Measurements from ENCODE around the gene WFDC1.

Gene WFDC1

DNA sequence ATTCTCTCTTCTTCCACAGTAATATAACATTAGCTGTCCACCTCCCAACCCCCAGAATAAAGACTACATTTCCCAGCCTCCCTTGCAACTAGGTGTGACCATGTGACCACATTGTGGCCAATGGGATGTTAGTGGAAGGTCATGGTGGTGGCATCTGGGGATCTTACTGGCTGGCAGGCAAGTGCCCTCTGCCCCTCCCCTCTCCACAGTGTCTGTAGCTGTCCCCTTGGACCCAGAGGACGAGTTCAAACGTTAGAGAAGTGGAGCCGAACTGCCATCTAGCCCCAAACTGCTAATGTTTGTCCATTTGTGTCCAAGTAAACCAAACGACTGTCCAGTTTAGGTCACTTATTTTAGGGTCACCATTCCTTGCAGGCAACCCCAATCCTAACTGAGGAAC lies 28.2 kb upstream of the WFDC1 start:
- Mint-ChIP-seq H3K36me3 (ENCODE audit: low read depth) (no peaks in the 10 kb centered on the region), H3K4me1 (ENCODE audit: low read depth) (no peaks in the 10 kb centered on the region), H3K4me3 (no peak overlapping the region), H3K27ac (no peak overlapping the region), H3K9me3 (no peaks in the 10 kb centered on the region), H3K27me3 (peaks cover 8% of the 10 kb centered on the region)

- no peaks in the 10 kb centered on the region for H3K9me3 Mint-ChIP-seq
- H3K27ac Mint-ChIP-seq: no peak overlapping the region
- H3K4me1 Mint-ChIP-seq (ENCODE audit: low read depth): no peaks in the 10 kb centered on the region
- no peak overlapping the region for H3K4me3 Mint-ChIP-seq
- H3K27me3 Mint-ChIP-seq: peaks cover 4% of the 10 kb centered on the region
- H3K36me3 Mint-ChIP-seq (ENCODE audit: low read depth): no peaks in the 10 kb centered on the region
These were observed 27.3 kb upstream of the WFDC1 start for GRCh38 chr16:84267380-84267779.

DNA sequence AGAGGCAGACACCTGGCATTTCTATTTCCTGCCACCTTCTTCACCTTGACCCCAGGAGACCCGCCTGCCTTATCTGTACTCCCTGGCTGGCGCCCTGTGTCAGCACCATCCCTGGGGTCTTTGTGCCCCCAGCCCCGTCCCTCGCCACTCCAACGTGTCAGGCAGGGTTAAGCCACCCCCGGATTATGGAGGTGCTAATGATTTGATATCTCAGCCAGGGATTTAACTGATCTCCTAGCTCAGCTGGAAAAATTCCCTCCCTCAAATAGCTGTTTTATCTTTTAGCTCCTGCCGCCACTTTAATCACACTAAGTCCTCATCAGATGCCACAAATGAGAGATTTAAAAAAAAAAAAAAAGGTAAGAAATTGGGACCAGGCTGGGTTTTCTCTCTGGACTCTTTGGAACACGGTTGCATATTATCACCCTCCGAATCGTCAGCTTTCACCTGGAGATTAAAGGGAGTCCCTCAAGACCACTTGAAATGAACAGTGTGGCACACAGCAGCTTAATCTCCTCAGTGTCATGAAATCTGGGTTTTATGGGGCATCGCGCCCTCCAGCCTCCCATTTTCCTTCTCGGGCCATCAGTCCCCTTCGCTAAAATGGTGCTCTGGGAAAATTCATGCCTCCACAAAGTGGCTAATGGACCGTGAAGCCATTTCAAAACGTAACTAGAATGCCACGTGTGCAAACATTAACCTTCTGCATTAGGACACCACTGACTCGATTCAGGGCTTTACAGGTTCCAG lies 26.2 kb upstream of the WFDC1 start:
- H3K9me3 Mint-ChIP-seq: no peaks in the 10 kb centered on the region
- no peak overlapping the region for H3K27ac Mint-ChIP-seq
- no peaks in the 10 kb centered on the region for H3K4me1 Mint-ChIP-seq (ENCODE audit: low read depth)
- no peaks in the 10 kb centered on the region for H3K36me3 Mint-ChIP-seq (ENCODE audit: low read depth)
- no peak overlapping the region for H3K4me3 Mint-ChIP-seq
- no peaks in the 10 kb centered on the region for H3K27me3 Mint-ChIP-seq

DNA sequence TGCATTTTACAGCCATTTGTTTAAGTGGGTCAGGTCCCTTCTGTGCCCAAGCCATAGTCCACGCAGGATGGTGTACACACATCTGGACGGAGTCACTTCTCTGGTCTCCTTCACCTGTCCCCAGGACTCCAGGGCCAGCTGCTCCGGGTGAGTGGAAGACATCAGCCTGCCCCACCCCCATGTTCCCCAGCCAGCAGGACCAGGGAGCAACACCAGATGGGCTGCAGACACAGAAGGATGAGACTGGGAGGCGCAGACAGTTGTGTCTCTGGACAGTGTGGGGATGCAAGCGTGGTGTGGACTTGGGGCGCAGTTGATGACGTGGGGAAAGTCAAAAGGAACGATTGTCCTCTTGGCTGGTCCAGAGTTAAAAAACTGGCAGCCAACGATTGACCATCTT lies 24.6 kb upstream of the WFDC1 start:
- Mint-ChIP-seq H3K4me3 (no peak overlapping the region), H3K9me3 (no peaks in the 10 kb centered on the region), H3K4me1 (ENCODE audit: low read depth) (no peaks in the 10 kb centered on the region), H3K27me3 (no peaks in the 10 kb centered on the region), H3K36me3 (ENCODE audit: low read depth) (no peaks in the 10 kb centered on the region), H3K27ac (no peak overlapping the region)

DNA sequence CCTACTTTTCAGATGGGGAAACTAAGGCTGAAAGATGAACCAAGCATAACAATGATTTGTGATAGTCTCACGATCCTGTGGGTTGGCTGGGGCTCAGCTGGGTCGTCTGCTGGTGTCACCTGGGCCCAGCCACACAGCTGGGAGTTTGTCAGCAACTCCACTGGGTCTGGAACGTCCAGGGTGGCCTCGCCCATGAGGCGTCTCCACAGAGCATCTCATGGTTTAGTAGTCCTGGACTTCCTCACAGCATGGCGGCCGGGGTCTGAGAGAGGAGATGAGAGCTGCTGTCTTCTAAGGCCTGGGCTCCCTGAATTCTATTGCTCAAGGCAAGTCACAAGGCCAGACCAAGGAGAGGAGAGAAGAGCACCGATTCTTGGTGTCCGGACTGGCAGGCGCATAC lies 24.1 kb upstream of the WFDC1 start:
- Mint-ChIP-seq H3K4me1 (ENCODE audit: low read depth) (no peaks in the 10 kb centered on the region), H3K4me3 (no peak overlapping the region), H3K27me3 (no peaks in the 10 kb centered on the region), H3K36me3 (ENCODE audit: low read depth) (no peaks in the 10 kb centered on the region), H3K27ac (no peak overlapping the region), H3K9me3 (no peaks in the 10 kb centered on the region)

- H3K4me1 Mint-ChIP-seq (ENCODE audit: low read depth): no peaks in the 10 kb centered on the region
- H3K9me3 Mint-ChIP-seq: no peaks in the 10 kb centered on the region
- H3K4me3 Mint-ChIP-seq: no peak overlapping the region
- no peaks in the 10 kb centered on the region for H3K27me3 Mint-ChIP-seq
- H3K27ac Mint-ChIP-seq: no peak overlapping the region
- no peaks in the 10 kb centered on the region for H3K36me3 Mint-ChIP-seq (ENCODE audit: low read depth)
These were observed 23.6 kb upstream of the WFDC1 start for GRCh38 chr16:84271037-84271436.

- no peaks in the 10 kb centered on the region for H3K4me1 Mint-ChIP-seq (ENCODE audit: low read depth)
- H3K27ac Mint-ChIP-seq: no peak overlapping the region
- H3K4me3 Mint-ChIP-seq: no peak overlapping the region
- H3K27me3 Mint-ChIP-seq: no peaks in the 10 kb centered on the region
- H3K9me3 Mint-ChIP-seq: no peaks in the 10 kb centered on the region
- no peaks in the 10 kb centered on the region for H3K36me3 Mint-ChIP-seq (ENCODE audit: low read depth)
These were observed 22.8 kb upstream of the WFDC1 start for GRCh38 chr16:84271866-84272265.

DNA sequence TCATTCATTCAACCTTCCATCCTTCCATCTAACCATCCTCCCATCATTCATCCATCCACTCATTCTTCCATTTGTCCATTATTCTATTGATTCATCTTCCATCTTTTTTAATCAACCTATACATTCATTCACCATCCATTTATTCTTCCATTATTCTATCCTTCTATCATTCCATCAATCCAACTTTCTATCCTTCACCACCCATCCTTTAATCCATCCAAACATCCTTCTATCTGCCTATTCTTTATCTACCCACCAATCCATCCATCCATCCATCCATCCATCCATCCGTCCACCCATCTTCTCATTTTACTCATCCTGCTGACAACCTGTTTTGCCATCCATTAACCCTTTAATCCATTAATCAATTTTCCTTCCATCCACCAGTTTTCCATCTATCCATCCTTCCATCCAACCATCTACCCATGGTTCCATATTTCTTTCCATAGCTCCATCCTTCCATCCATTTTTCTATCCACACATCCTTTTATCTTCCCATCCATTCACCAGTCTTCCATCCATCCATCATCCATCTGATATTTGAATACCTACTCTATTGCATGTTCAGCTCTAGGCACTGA lies 21.8 kb upstream of the WFDC1 start:
- no peaks in the 10 kb centered on the region for H3K27me3 Mint-ChIP-seq
- no peak overlapping the region for H3K4me3 Mint-ChIP-seq
- H3K36me3 Mint-ChIP-seq (ENCODE audit: low read depth): no peaks in the 10 kb centered on the region
- H3K9me3 Mint-ChIP-seq: no peaks in the 10 kb centered on the region
- H3K27ac Mint-ChIP-seq: no peak overlapping the region
- no peaks in the 10 kb centered on the region for H3K4me1 Mint-ChIP-seq (ENCODE audit: low read depth)

DNA sequence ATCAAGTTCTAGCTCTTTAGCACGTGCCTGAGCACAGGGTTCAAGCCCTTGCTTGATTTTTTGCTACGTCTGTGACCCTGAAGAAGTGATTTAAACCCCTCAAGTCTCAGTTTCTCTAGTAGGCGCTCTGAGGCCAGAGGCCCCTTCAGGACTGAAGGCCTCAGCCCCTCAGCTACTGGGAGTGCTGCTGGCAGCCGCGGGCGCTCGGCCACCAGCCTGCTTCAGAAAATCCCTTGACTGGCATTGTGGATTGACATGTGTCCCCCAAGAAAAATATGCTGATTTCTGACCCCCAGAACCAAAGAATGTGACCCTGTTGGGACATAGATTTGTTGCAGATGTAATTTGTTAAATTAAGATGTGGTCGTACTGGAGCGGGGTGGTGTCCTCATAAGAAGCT lies 20.2 kb upstream of the WFDC1 start:
- no peaks in the 10 kb centered on the region for H3K9me3 Mint-ChIP-seq
- H3K36me3 Mint-ChIP-seq (ENCODE audit: low read depth): no peaks in the 10 kb centered on the region
- no peak overlapping the region for H3K27ac Mint-ChIP-seq
- H3K4me1 Mint-ChIP-seq (ENCODE audit: low read depth): no peaks in the 10 kb centered on the region
- H3K4me3 Mint-ChIP-seq: no peak overlapping the region
- peaks cover 3% of the 10 kb centered on the region for H3K27me3 Mint-ChIP-seq

GRCh38 chr16:84275585-84276151 lies 19.0 kb upstream of the WFDC1 start:
- no peak overlapping the region for H3K27ac Mint-ChIP-seq
- H3K27me3 Mint-ChIP-seq: peaks cover 3% of the 10 kb centered on the region
- H3K9me3 Mint-ChIP-seq: no peaks in the 10 kb centered on the region
- H3K36me3 Mint-ChIP-seq (ENCODE audit: low read depth): no peaks in the 10 kb centered on the region
- no peaks in the 10 kb centered on the region for H3K4me1 Mint-ChIP-seq (ENCODE audit: low read depth)
- no peak overlapping the region for H3K4me3 Mint-ChIP-seq

DNA sequence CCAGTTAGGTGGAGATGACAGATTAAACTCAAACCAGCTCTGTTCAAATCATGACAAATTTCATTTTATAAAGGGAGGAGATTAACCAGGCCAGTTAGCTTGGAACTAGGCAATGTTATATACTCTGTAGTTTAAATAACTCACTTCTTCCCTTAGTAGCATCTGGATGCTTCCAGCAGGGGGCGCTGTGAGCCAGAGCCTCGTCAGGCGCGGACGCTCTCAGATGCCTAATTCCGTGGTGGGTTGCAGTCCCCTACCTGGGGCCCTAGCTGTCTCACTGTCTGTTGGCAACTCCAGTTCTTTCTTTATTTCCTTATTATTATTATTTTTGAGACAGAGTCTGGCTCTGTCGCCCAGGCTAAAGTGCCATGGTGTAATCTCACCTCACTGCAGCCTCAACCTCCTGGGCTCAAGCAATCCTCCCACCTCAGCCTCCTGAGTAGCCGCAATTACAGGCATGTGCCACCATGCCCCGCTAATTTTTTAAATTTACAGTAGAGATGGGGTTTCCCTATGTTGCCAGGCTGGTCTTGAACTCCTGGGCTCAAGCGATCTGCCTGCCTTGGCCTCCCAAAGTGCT lies 17.3 kb upstream of the WFDC1 start:
- Mint-ChIP-seq H3K27me3 (peaks cover 3% of the 10 kb centered on the region), H3K36me3 (ENCODE audit: low read depth) (no peaks in the 10 kb centered on the region), H3K4me1 (ENCODE audit: low read depth) (no peaks in the 10 kb centered on the region)

DNA sequence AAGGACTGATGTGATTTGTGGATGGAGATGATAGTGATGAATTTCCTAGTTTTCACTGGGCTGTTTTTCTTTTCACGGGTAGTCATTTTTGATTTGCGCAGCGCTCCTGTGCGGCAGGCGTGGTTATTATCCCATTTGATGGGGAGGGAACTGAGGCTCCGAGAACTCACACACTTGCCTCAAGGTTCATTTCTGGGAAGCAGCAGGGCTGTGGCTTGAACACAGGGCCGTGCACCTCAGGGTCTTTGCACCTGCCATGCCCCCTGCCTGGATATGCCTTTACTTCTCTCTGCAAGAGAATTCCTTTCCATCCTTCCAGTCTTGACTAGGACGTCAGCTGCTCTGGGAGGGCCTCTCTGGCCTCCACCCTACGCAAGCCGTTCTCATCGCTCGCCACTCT lies 16.3 kb upstream of the WFDC1 start:
- peaks cover 6% of the 10 kb centered on the region for H3K27me3 Mint-ChIP-seq
- no peak overlapping the region for H3K27ac Mint-ChIP-seq
- no peak overlapping the region for H3K4me3 Mint-ChIP-seq
- no peaks in the 10 kb centered on the region for H3K36me3 Mint-ChIP-seq (ENCODE audit: low read depth)
- H3K9me3 Mint-ChIP-seq: no peaks in the 10 kb centered on the region
- H3K4me1 Mint-ChIP-seq (ENCODE audit: low read depth): no peaks in the 10 kb centered on the region

More for the DNA sequence above, 17.3 kb upstream of the WFDC1 start:
- Mint-ChIP-seq H3K4me3 (no peak overlapping the region), H3K9me3 (no peaks in the 10 kb centered on the region), H3K27ac (no peak overlapping the region)

DNA sequence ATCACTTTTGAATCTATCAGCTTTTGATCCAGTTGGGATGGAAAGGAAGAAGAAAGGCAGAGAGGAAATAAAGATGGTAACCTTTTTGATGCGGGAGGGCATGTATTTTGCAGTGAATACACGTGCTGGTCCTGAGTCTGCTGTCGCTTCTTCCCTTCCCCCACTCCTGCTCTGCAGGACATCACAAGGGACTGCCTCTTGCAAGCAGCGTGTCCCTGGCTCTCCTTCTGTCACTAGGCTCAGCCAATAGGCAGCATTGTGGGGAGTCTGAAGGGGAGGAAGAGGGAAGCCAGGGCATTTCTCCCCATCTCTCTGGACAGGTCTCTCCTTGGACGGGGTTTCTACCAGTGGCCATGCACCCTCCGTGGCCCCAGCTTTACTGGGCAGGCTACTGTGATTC lies 15.7 kb upstream of the WFDC1 start:
- H3K27me3 Mint-ChIP-seq: peaks cover 6% of the 10 kb centered on the region
- H3K9me3 Mint-ChIP-seq: no peaks in the 10 kb centered on the region
- H3K27ac Mint-ChIP-seq: no peak overlapping the region
- no peak overlapping the region for H3K4me3 Mint-ChIP-seq
- H3K4me1 Mint-ChIP-seq (ENCODE audit: low read depth): no peaks in the 10 kb centered on the region
- no peaks in the 10 kb centered on the region for H3K36me3 Mint-ChIP-seq (ENCODE audit: low read depth)

DNA sequence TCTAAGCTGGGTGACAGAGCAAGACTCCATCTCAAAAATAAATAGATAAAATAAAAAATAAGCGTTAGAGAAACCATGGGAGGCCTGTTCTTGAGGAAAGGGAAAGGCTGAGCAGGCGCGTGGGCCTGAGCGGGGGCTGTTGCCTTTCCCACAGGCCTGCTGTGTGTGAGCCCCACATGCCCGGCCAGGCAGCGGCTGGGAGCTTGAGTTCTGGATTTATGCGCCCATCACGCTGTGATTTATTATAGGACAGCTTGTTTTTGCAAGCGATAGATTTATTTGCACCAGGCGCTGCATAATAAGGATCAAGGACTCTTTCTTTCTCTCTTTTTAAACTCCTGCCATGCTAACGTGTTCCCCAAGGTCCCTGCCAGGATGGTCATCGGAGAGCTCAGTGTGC lies 14.8 kb upstream of the WFDC1 start:
- Mint-ChIP-seq H3K4me3 (no peak overlapping the region), H3K9me3 (no peaks in the 10 kb centered on the region), H3K4me1 (ENCODE audit: low read depth) (no peaks in the 10 kb centered on the region)

GRCh38 chr16:84281074-84281473 lies 13.6 kb upstream of the WFDC1 start:
- Mint-ChIP-seq H3K9me3 (no peaks in the 10 kb centered on the region), H3K4me1 (ENCODE audit: low read depth) (no peaks in the 10 kb centered on the region), H3K27me3 (peaks cover 6% of the 10 kb centered on the region), H3K27ac (no peak overlapping the region), H3K36me3 (ENCODE audit: low read depth) (no peaks in the 10 kb centered on the region), H3K4me3 (no peak overlapping the region)

More for the DNA sequence above, 14.8 kb upstream of the WFDC1 start:
- Mint-ChIP-seq H3K27me3 (peaks cover 6% of the 10 kb centered on the region), H3K27ac (no peak overlapping the region), H3K36me3 (ENCODE audit: low read depth) (no peaks in the 10 kb centered on the region)
